PC-3 (cell line): ENCODE data around the gene LTF. TPM values are rescaled to one million over a fixed set of nuclear protein-coding genes. Genes with fewer than 3 reads are reported as not detected.
"Not testable (repeated sequence)": the region's sequence is repeated elsewhere in the genome, so short reads cannot be mapped to it uniquely, and the experiment has no call there.

Experiments
- ATAC-seq: fragments of 200-7000 bp; cut with Tn5 transposase; 2 replicates; pipeline ENCODE4 v1.9.1; 2020; ENCODE audit warnings: mild to moderate bottlenecking, moderate library complexity
- BruUV-seq: library from RNA; stranded (reverse); fragments of 400-500 nt; replicated peaks from 2 replicates; lab custom pipeline; 2021; lab: Mats Ljungman, UMichigan
- CTCF ChIA-PET: fragments of 300-600 bp; sonication (Branson Sonifier 250); formaldehyde crosslinking; loops from one replicate; lab custom pipeline; 2022; ENCODE audit warnings: antibody characterized with exemption; lab: Charles Lee
- POLR2A ChIA-PET: fragments of 300-600 bp; sonication (Branson Sonifier 250); formaldehyde crosslinking; loops from one replicate; lab custom pipeline; 2022; ENCODE audit warnings: antibody characterized with exemption; ENCODE audit not compliant: unreplicated experiment; lab: Charles Lee
- DNase-seq: peaks from one replicate; pipeline ENCODE4 v3.0.0-alpha.2; 2015
- H2AFZ ChIP-seq: fragments of 300-600 bp; sonication (generic); 2 replicates; pipeline ENCODE4 v1.6.0; 2016; ENCODE audit warnings: antibody characterized with exemption, low read length
- H3F3A ChIP-seq: fragments of 300-600 bp; sonication (generic); one replicate; pipeline ENCODE4 v1.6.0; 2017; ENCODE audit warnings: antibody characterized with exemption, low read length, control low read depth, mild to moderate bottlenecking; ENCODE audit not compliant: unreplicated experiment
- H3K27ac ChIP-seq: fragments of 300-600 bp; sonication (generic); 2 replicates; pipeline ENCODE4 v1.5.1; 2016; ENCODE audit warnings: mild to moderate bottlenecking, low read length
- H3K27me3 ChIP-seq: fragments of 300-600 bp; sonication (generic); 2 replicates; pipeline ENCODE4 v1.6.1; 2016; ENCODE audit warnings: low read length, mixed read lengths
- H3K36me3 ChIP-seq: fragments of 300-600 bp; sonication (generic); 2 replicates; pipeline ENCODE4 v1.6.1; 2016; ENCODE audit warnings: low read depth, mixed run types, low read length, mixed read lengths
- H3K4me1 ChIP-seq: fragments of 300-600 bp; sonication (generic); 2 replicates; pipeline ENCODE4 v1.5.1; 2016; ENCODE audit warnings: low read length; ENCODE audit not compliant: insufficient read depth
- H3K4me2 ChIP-seq: fragments of 300-600 bp; sonication (generic); 2 replicates; pipeline ENCODE4 v1.6.0; 2016; ENCODE audit warnings: low read length
- H3K4me3 ChIP-seq: fragments of 300-600 bp; sonication (generic); 2 replicates; pipeline ENCODE4 v1.5.1; 2016; ENCODE audit warnings: mild to moderate bottlenecking, low read length, mixed read lengths
- H3K79me2 ChIP-seq: fragments of 300-600 bp; sonication (generic); 2 replicates; pipeline ENCODE4 v1.6.1; 2017; ENCODE audit warnings: low read length, mixed read lengths
- H3K9ac ChIP-seq: fragments of 300-600 bp; sonication (generic); 2 replicates; pipeline ENCODE4 v1.6.0; 2016; ENCODE audit warnings: mild to moderate bottlenecking, low read length
- H3K9me2 ChIP-seq: fragments of 300-600 bp; sonication (generic); replicated peaks from 2 replicates; pipeline ENCODE4 v1.6.1; 2016; ENCODE audit warnings: mixed run types, low read length, mixed read lengths
- H3K9me3 ChIP-seq: fragments of 300-600 bp; sonication (generic); 2 replicates; pipeline ENCODE4 v1.6.1; 2016; ENCODE audit warnings: low read length, mixed read lengths
- H4K20me1 ChIP-seq: fragments of 300-600 bp; sonication (generic); 2 replicates; pipeline ENCODE4 v1.6.1; 2016; ENCODE audit warnings: low read length, mixed read lengths
- CTCF ChIP-seq: fragments of 300-600 bp; sonication (generic); conservative IDR thresholded peaks from 2 replicates; pipeline ENCODE4 v1.5.1; 2017; ENCODE audit warnings: antibody characterized with exemption, low read depth, mild to moderate bottlenecking, low read length
- EZH2 ChIP-seq: fragments of 300-600 bp; sonication (generic); IDR thresholded peaks from one replicate; pipeline ENCODE4 v1.6.1; 2017; ENCODE audit warnings: antibody characterized with exemption, mild to moderate bottlenecking, low read length; ENCODE audit not compliant: unreplicated experiment
- EZH2phosphoT487 ChIP-seq: fragments of 300-600 bp; sonication (generic); IDR thresholded peaks from 2 replicates; pipeline ENCODE4 v1.6.1; 2018; ENCODE audit warnings: mild to moderate bottlenecking, antibody characterized with exemption, low read length, borderline replicate concordance
- intact Hi-C: fragments of 100-400 bp; cut with micrococcal nuclease; formaldehyde crosslinking; loops from 2 replicates; pipeline ENCODE4 v1.9.0; 2023
- total RNA-seq: library from RNA; depleted of rRNA; stranded (reverse); fragments of >200 nt; gene quantifications from 2 replicates; pipeline ENCODE4 v1.2.3, GENCODE V29; 2014

Gene LTF
- total RNA-seq, 1 experiment from 2014 or later: not detected

- Histone ChIP-seq H3K9ac (no peak overlapping the region), H3K9me2 (no peaks in the 10 kb centered on the region), H3K4me1 (no peaks in the 10 kb centered on the region), H3K36me3 (no peaks in the 10 kb centered on the region), H2AFZ (no peak overlapping the region), H3K9me3 (no peaks in the 10 kb centered on the region), H3F3A (no peaks in the 10 kb centered on the region), H3K27me3 (no peaks in the 10 kb centered on the region), H3K4me2 (no peak overlapping the region), H3K27ac (no peak overlapping the region), H3K4me3 (no peak overlapping the region), H3K79me2 (no peaks in the 10 kb centered on the region), H4K20me1 (no peaks in the 10 kb centered on the region)
- ATAC-seq (no peak), DNase-seq (no peak)
- POLR2A ChIA-PET: no interaction called here
- intact Hi-C loops: no loop called here
- CTCF ChIA-PET: no interaction called here
- no peak for TF ChIP-seq EZH2
- TF ChIP-seq CTCF: no peak
- no peak for TF ChIP-seq EZH2phosphoT487
- no TSS peak for BruUV-seq
Observed at GRCh38 chr3:46393554-46394434, 70.9 kb downstream of the LTF start.

GRCh38 chr3:46393011-46393410 lies 71.7 kb downstream of the LTF start:
- Histone ChIP-seq H3K9me2 (no peaks in the 10 kb centered on the region), H3K79me2 (no peaks in the 10 kb centered on the region), H3F3A (no peaks in the 10 kb centered on the region), H4K20me1 (no peaks in the 10 kb centered on the region), H3K27ac (no peak overlapping the region), H3K36me3 (no peaks in the 10 kb centered on the region), H3K27me3 (no peaks in the 10 kb centered on the region), H3K4me2 (no peak overlapping the region), H2AFZ (no peak overlapping the region), H3K4me1 (no peaks in the 10 kb centered on the region), H3K9ac (no peak overlapping the region), H3K9me3 (no peaks in the 10 kb centered on the region), H3K4me3 (no peak overlapping the region)
- no TSS peak for BruUV-seq
- intact Hi-C loops: no loop called here
- POLR2A ChIA-PET: no interaction called here
- TF ChIP-seq EZH2 (no peak), EZH2phosphoT487 (no peak), CTCF (no peak)
- DNase-seq: no peak
- no peak for ATAC-seq
- CTCF ChIA-PET: no interaction called here

GRCh38 chr3:46391526-46391925 lies 73.2 kb downstream of the LTF start:
- H3K4me2 ChIP-seq, H3F3A ChIP-seq, H3K4me3 ChIP-seq, H3K9me3 ChIP-seq, H4K20me1 ChIP-seq, H3K36me3 ChIP-seq, DNase-seq, H3K27me3 ChIP-seq, H3K79me2 ChIP-seq, CTCF ChIA-PET, H3K27ac ChIP-seq, H3K4me1 ChIP-seq, POLR2A ChIA-PET, intact Hi-C loops, BruUV-seq, ATAC-seq, H2AFZ ChIP-seq, H3K9ac ChIP-seq, H3K9me2 ChIP-seq: not testable (repeated sequence)
